SK-N-SH (cell line): Measurements from ENCODE around the gene DENND2A.
A peak's percentile ranks its signal among the peaks of the same experiment; 100 is the strongest.

Source experiments
- CTCF ChIP-seq: fragments of 200-600 bp; sonication (generic); IDR thresholded peaks from 2 replicates; pipeline ENCODE4 v1.6.1; 2017; ENCODE audit warnings: antibody characterized with exemption, mild to moderate bottlenecking, moderate library complexity
- EP300 ChIP-seq, 2 experiments: IDR thresholded peaks; 2 replicates each; pipeline versions ENCODE4 v1.4.0 to v1.6.1; 2012; ENCODE audit warnings: borderline replicate concordance in 1 of 2, low read depth in 1 of 2, low read length in 1 of 2
- EZH2phosphoT487 ChIP-seq: fragments of 200-600 bp; sonication (generic); IDR thresholded peaks from 2 replicates; pipeline ENCODE4 v1.6.1; 2017; ENCODE audit warnings: low read depth, mixed run types, mild to moderate bottlenecking, antibody characterized with exemption, moderate library complexity, borderline replicate concordance
- GATA2 ChIP-seq: sonication (generic); formaldehyde crosslinking; IDR thresholded peaks from 2 replicates; pipeline ENCODE4 v1.5.0; 2020; ENCODE audit warnings: mild to moderate bottlenecking, missing genetic modification reagents
- NRF1 ChIP-seq: IDR thresholded peaks from 2 replicates; pipeline ENCODE4 v1.6.1; 2012; ENCODE audit warnings: low read depth, mild to moderate bottlenecking, low read length
- PBX3 ChIP-seq: IDR thresholded peaks from 2 replicates; pipeline ENCODE4; 2012
- POLR2AphosphoS5 ChIP-seq: IDR thresholded peaks from 2 replicates; pipeline ENCODE4 v1.6.1; 2012; ENCODE audit warnings: low read depth, low read length
- REST ChIP-seq: IDR thresholded peaks from 2 replicates; pipeline ENCODE4 v1.6.1; 2012; ENCODE audit warnings: mild to moderate bottlenecking, low read depth, low read length, moderate library complexity
- TEAD4 ChIP-seq: IDR thresholded peaks from 2 replicates; pipeline ENCODE4 v1.4.0; 2012; ENCODE audit warnings: mild to moderate bottlenecking, borderline replicate concordance; ENCODE audit not compliant: insufficient read depth
- ZBTB33 ChIP-seq: IDR thresholded peaks from 2 replicates; pipeline ENCODE4 v1.4.0; 2012; ENCODE audit warnings: low read depth, borderline replicate concordance

GRCh38 chr7:140475747-140476333 is 164.8 kb downstream of the DENND2A start:
- TF ChIP-seq CTCF (peak; percentile 92), PBX3 (no peak), EP300 (IDR thresholded peaks at IDR 0.05; ENCODE audit: borderline replicate concordance in 1 of 2, low read depth in 1 of 2, low read length in 1 of 2) (no peak), REST (no peak), GATA2 (CRISPR knock-in tag) (no peak), POLR2AphosphoS5 (no peak), TEAD4 (no peak), NRF1 (no peak), EZH2phosphoT487 (no peak), ZBTB33 (no peak)
